ENCODE measurements around the gene KRT71.

KRT71 gene

GRCh38 chr12:52527121-52527800 lies 25.7 kb downstream of the KRT71 start:
- no peak for TF ChIP-seq CTCF (IDR thresholded peaks at IDR 0.05; ENCODE audit: low read depth, low read length, missing control alignments)
- H3K4me3 ChIP-seq (replicated peaks; ENCODE audit: low read depth, low read length), result no peak overlapping the region
- no peak for DNase-seq (ENCODE audit: extremely low read depth, low read depth)

- no peak for TF ChIP-seq CTCF (IDR thresholded peaks at IDR 0.05; ENCODE audit: low read depth, low read length, missing control alignments)
- no peak overlapping the region for H3K4me3 ChIP-seq (replicated peaks; ENCODE audit: low read depth, low read length)
- DNase-seq (ENCODE audit: extremely low read depth, low read depth), result no peak
Measured at GRCh38 chr12:52526511-52526951, 26.4 kb downstream of the KRT71 start.

GRCh38 chr12:52525661-52526499 lies 27.1 kb downstream of the KRT71 start:
- TF ChIP-seq CTCF (IDR thresholded peaks at IDR 0.05; ENCODE audit: low read depth, low read length, missing control alignments), result no peak
- DNase-seq (ENCODE audit: extremely low read depth, low read depth), result no peak
- no peak overlapping the region for H3K4me3 ChIP-seq (replicated peaks; ENCODE audit: low read depth, low read length)

- TF ChIP-seq CTCF (IDR thresholded peaks at IDR 0.05; ENCODE audit: low read depth, low read length, missing control alignments), result no peak
- DNase-seq (ENCODE audit: extremely low read depth, low read depth), result no peak
- H3K4me3 ChIP-seq (replicated peaks; ENCODE audit: low read depth, low read length), result no peak overlapping the region
Measured at GRCh38 chr12:52524898-52525591, 27.9 kb downstream of the KRT71 start.

GRCh38 chr12:52524241-52524897 lies 28.6 kb downstream of the KRT71 start:
- no peak for TF ChIP-seq CTCF (IDR thresholded peaks at IDR 0.05; ENCODE audit: low read depth, low read length, missing control alignments)
- H3K4me3 ChIP-seq (replicated peaks; ENCODE audit: low read depth, low read length), result no peak overlapping the region
- DNase-seq (ENCODE audit: extremely low read depth, low read depth), result no peak

GRCh38 chr12:52523824-52524223 lies 29.1 kb downstream of the KRT71 start:
- H3K4me3 ChIP-seq (replicated peaks; ENCODE audit: low read depth, low read length), result no peak overlapping the region
- DNase-seq (ENCODE audit: extremely low read depth, low read depth), result no peak
- no peak for TF ChIP-seq CTCF (IDR thresholded peaks at IDR 0.05; ENCODE audit: low read depth, low read length, missing control alignments)

Measured in HFF-Myc (cell line).